PC-3 (cell line): ENCODE measurements around the gene RGPD4. TPM values are rescaled to one million over a fixed set of nuclear protein-coding genes. Genes with fewer than 3 reads are reported as not detected.
"Not testable (repeated sequence)": the region's sequence is repeated elsewhere in the genome, so short reads cannot be mapped to it uniquely, and the experiment has no call there.

Source experiments
- ATAC-seq: fragments of 200-7000 bp; cut with Tn5 transposase; 2 replicates; pipeline ENCODE4 v1.9.1; 2020; ENCODE audit warnings: mild to moderate bottlenecking, moderate library complexity
- BruUV-seq: library from RNA; stranded (reverse); fragments of 400-500 nt; replicated peaks from 2 replicates; lab custom pipeline; 2021; lab: Mats Ljungman, UMichigan
- CTCF ChIA-PET: fragments of 300-600 bp; sonication (Branson Sonifier 250); formaldehyde crosslinking; loops from one replicate; lab custom pipeline; 2022; ENCODE audit warnings: antibody characterized with exemption; lab: Charles Lee
- POLR2A ChIA-PET: fragments of 300-600 bp; sonication (Branson Sonifier 250); formaldehyde crosslinking; loops from one replicate; lab custom pipeline; 2022; ENCODE audit warnings: antibody characterized with exemption; ENCODE audit not compliant: unreplicated experiment; lab: Charles Lee
- DNase-seq: peaks from one replicate; pipeline ENCODE4 v3.0.0-alpha.2; 2015
- H2AFZ ChIP-seq: fragments of 300-600 bp; sonication (generic); 2 replicates; pipeline ENCODE4 v1.6.0; 2016; ENCODE audit warnings: antibody characterized with exemption, low read length
- H3F3A ChIP-seq: fragments of 300-600 bp; sonication (generic); one replicate; pipeline ENCODE4 v1.6.0; 2017; ENCODE audit warnings: antibody characterized with exemption, low read length, control low read depth, mild to moderate bottlenecking; ENCODE audit not compliant: unreplicated experiment
- H3K27ac ChIP-seq: fragments of 300-600 bp; sonication (generic); 2 replicates; pipeline ENCODE4 v1.5.1; 2016; ENCODE audit warnings: mild to moderate bottlenecking, low read length
- H3K27me3 ChIP-seq: fragments of 300-600 bp; sonication (generic); 2 replicates; pipeline ENCODE4 v1.6.1; 2016; ENCODE audit warnings: low read length, mixed read lengths
- H3K36me3 ChIP-seq: fragments of 300-600 bp; sonication (generic); 2 replicates; pipeline ENCODE4 v1.6.1; 2016; ENCODE audit warnings: low read depth, mixed run types, low read length, mixed read lengths
- H3K4me1 ChIP-seq: fragments of 300-600 bp; sonication (generic); 2 replicates; pipeline ENCODE4 v1.5.1; 2016; ENCODE audit warnings: low read length; ENCODE audit not compliant: insufficient read depth
- H3K4me2 ChIP-seq: fragments of 300-600 bp; sonication (generic); 2 replicates; pipeline ENCODE4 v1.6.0; 2016; ENCODE audit warnings: low read length
- H3K4me3 ChIP-seq: fragments of 300-600 bp; sonication (generic); 2 replicates; pipeline ENCODE4 v1.5.1; 2016; ENCODE audit warnings: mild to moderate bottlenecking, low read length, mixed read lengths
- H3K79me2 ChIP-seq: fragments of 300-600 bp; sonication (generic); 2 replicates; pipeline ENCODE4 v1.6.1; 2017; ENCODE audit warnings: low read length, mixed read lengths
- H3K9ac ChIP-seq: fragments of 300-600 bp; sonication (generic); 2 replicates; pipeline ENCODE4 v1.6.0; 2016; ENCODE audit warnings: mild to moderate bottlenecking, low read length
- H3K9me2 ChIP-seq: fragments of 300-600 bp; sonication (generic); replicated peaks from 2 replicates; pipeline ENCODE4 v1.6.1; 2016; ENCODE audit warnings: mixed run types, low read length, mixed read lengths
- H3K9me3 ChIP-seq: fragments of 300-600 bp; sonication (generic); 2 replicates; pipeline ENCODE4 v1.6.1; 2016; ENCODE audit warnings: low read length, mixed read lengths
- H4K20me1 ChIP-seq: fragments of 300-600 bp; sonication (generic); 2 replicates; pipeline ENCODE4 v1.6.1; 2016; ENCODE audit warnings: low read length, mixed read lengths
- CTCF ChIP-seq: fragments of 300-600 bp; sonication (generic); conservative IDR thresholded peaks from 2 replicates; pipeline ENCODE4 v1.5.1; 2017; ENCODE audit warnings: antibody characterized with exemption, low read depth, mild to moderate bottlenecking, low read length
- EZH2 ChIP-seq: fragments of 300-600 bp; sonication (generic); IDR thresholded peaks from one replicate; pipeline ENCODE4 v1.6.1; 2017; ENCODE audit warnings: antibody characterized with exemption, mild to moderate bottlenecking, low read length; ENCODE audit not compliant: unreplicated experiment
- EZH2phosphoT487 ChIP-seq: fragments of 300-600 bp; sonication (generic); IDR thresholded peaks from 2 replicates; pipeline ENCODE4 v1.6.1; 2018; ENCODE audit warnings: mild to moderate bottlenecking, antibody characterized with exemption, low read length, borderline replicate concordance
- intact Hi-C: fragments of 100-400 bp; cut with micrococcal nuclease; formaldehyde crosslinking; loops from 2 replicates; pipeline ENCODE4 v1.9.0; 2023
- total RNA-seq: library from RNA; depleted of rRNA; stranded (reverse); fragments of >200 nt; gene quantifications from 2 replicates; pipeline ENCODE4 v1.2.3, GENCODE V29; 2014

Gene RGPD4
- total RNA-seq, 1 experiment from 2014 or later: not detected

GRCh38 chr2:107822302-107822701 lies 4.4 kb upstream of the RGPD4 start:
- ChIA-PET POLR2A (no interaction called here), CTCF (no interaction called here)
- no peak overlapping the region for H2AFZ ChIP-seq
- H3K36me3 ChIP-seq: no peaks in the 10 kb centered on the region
- no peaks in the 10 kb centered on the region for H4K20me1 ChIP-seq
- TF ChIP-seq EZH2: no peak
- TF ChIP-seq CTCF: no peak
- TF ChIP-seq EZH2phosphoT487: no peak
- no peaks in the 10 kb centered on the region for H3K9me3 ChIP-seq
- DNase-seq: no peak
- intact Hi-C loops: no loop called here
- no peaks in the 10 kb centered on the region for H3K9me2 ChIP-seq
- no TSS peak for BruUV-seq
- no peak overlapping the region for H3K4me3 ChIP-seq
- no peaks in the 10 kb centered on the region for H3K79me2 ChIP-seq
- 0 out of 2 replicates have a peak, but pooled peaks cover 6% of the 10 kb centered on the region for H3K27me3 ChIP-seq
- H3K4me1 ChIP-seq: no peaks in the 10 kb centered on the region
- no peak overlapping the region for H3K27ac ChIP-seq
- no peak for ATAC-seq
- no peak overlapping the region for H3K4me2 ChIP-seq
- no peak overlapping the region for H3K9ac ChIP-seq
- no peaks in the 10 kb centered on the region for H3F3A ChIP-seq

- ATAC-seq (no peak), DNase-seq (no peak)
- no peaks in the 10 kb centered on the region for H3K9me3 ChIP-seq
- no peak overlapping the region for H2AFZ ChIP-seq
- H3K79me2 ChIP-seq: no peaks in the 10 kb centered on the region
- H3K9me2 ChIP-seq: no peaks in the 10 kb centered on the region
- no peak overlapping the region for H3K27ac ChIP-seq
- no peak overlapping the region for H3K9ac ChIP-seq
- ChIA-PET POLR2A (no interaction called here), CTCF (no interaction called here)
- TF ChIP-seq EZH2 (no peak), CTCF (no peak)
- H3F3A ChIP-seq: no peaks in the 10 kb centered on the region
- no peaks in the 10 kb centered on the region for H4K20me1 ChIP-seq
- intact Hi-C loops: no loop called here
- no peaks in the 10 kb centered on the region for H3K4me1 ChIP-seq
- H3K4me2 ChIP-seq: no peak overlapping the region
- no TSS peak for BruUV-seq
- H3K27me3 ChIP-seq: 0 out of 2 replicates have a peak, but pooled peaks cover 6% of the 10 kb centered on the region
- no peak overlapping the region for H3K4me3 ChIP-seq
- H3K36me3 ChIP-seq: no peaks in the 10 kb centered on the region
These were observed 2.1 kb upstream of the RGPD4 start for GRCh38 chr2:107824451-107825205.

GRCh38 chr2:107825206-107825563 lies 1.5 kb upstream of the RGPD4 start:
- Histone ChIP-seq H3K9me2 (no peaks in the 10 kb centered on the region), H3K27ac (no peak overlapping the region), H2AFZ (no peak overlapping the region), H3K4me3 (no peak overlapping the region), H3K36me3 (no peaks in the 10 kb centered on the region), H3K27me3 (0 out of 2 replicates have a peak, but pooled peaks cover 6% of the 10 kb centered on the region), H3K4me1 (no peaks in the 10 kb centered on the region), H4K20me1 (no peaks in the 10 kb centered on the region), H3K9me3 (no peaks in the 10 kb centered on the region), H3K4me2 (no peak overlapping the region), H3F3A (no peaks in the 10 kb centered on the region), H3K79me2 (no peaks in the 10 kb centered on the region), H3K9ac (no peak overlapping the region)
- TF ChIP-seq EZH2phosphoT487 (no peak), EZH2 (no peak), CTCF (no peak)
- no TSS peak for BruUV-seq
- no peak for ATAC-seq
- intact Hi-C loops: no loop called here
- ChIA-PET CTCF (no interaction called here), POLR2A (no interaction called here)
- no peak for DNase-seq

GRCh38 chr2:107829514-107829913 lies 2.8 kb downstream of the RGPD4 start:
- ATAC-seq, H3K4me2 ChIP-seq, intact Hi-C loops, H3K36me3 ChIP-seq, H3K27me3 ChIP-seq, H3K27ac ChIP-seq, H2AFZ ChIP-seq, H3F3A ChIP-seq, H3K9ac ChIP-seq, H3K79me2 ChIP-seq, H3K4me1 ChIP-seq, H3K4me3 ChIP-seq, H3K9me2 ChIP-seq, BruUV-seq, H4K20me1 ChIP-seq, CTCF ChIA-PET, H3K9me3 ChIP-seq, DNase-seq, POLR2A ChIA-PET: not testable (repeated sequence)
